ENCODE measurements around the gene RELA. TPM values are rescaled to one million over a fixed set of nuclear protein-coding genes. Genes with fewer than 3 reads are reported as not detected.

Gene RELA
- polyA plus RNA-seq, 3 donors = 42.6 to 47.1 (median 44.2) TPM

GRCh38 chr11:65636108-65637031 is 26.3 kb downstream of the RELA start:
- no peak for DNase-seq (ENCODE audit: low read depth in 3 of 3, low spot score in 2 of 3)

GRCh38 chr11:65634905-65635731 is 27.6 kb downstream of the RELA start:
- DNase-seq (ENCODE audit: low read depth in 3 of 3, low spot score in 2 of 3) = no peak

GRCh38 chr11:65634440-65634839 is 28.3 kb downstream of the RELA start:
- no peak for DNase-seq (ENCODE audit: low read depth in 3 of 3, low spot score in 2 of 3)

GRCh38 chr11:65634109-65634436 is 28.6 kb downstream of the RELA start:
- no peak for DNase-seq (ENCODE audit: low read depth in 3 of 3, low spot score in 2 of 3)

GRCh38 chr11:65633390-65634108 is 29.2 kb downstream of the RELA start:
- DNase-seq (ENCODE audit: low read depth in 3 of 3, low spot score in 2 of 3) = no peak

GRCh38 chr11:65630215-65630614 is 32.5 kb downstream of the RELA start:
- DNase-seq (ENCODE audit: low read depth in 3 of 3, low spot score in 2 of 3) = no peak

GRCh38 chr11:65629579-65629978 is 33.1 kb downstream of the RELA start:
- DNase-seq (ENCODE audit: low read depth in 3 of 3, low spot score in 2 of 3) = no peak

- no peak for DNase-seq (ENCODE audit: low read depth in 3 of 3, low spot score in 2 of 3)
Observed at GRCh38 chr11:65627202-65627601, 35.5 kb downstream of the RELA start.

GRCh38 chr11:65625628-65626342 is 36.9 kb downstream of the RELA start:
- DNase-seq (ENCODE audit: low read depth in 3 of 3, low spot score in 2 of 3) = no peak

- DNase-seq (ENCODE audit: low read depth in 3 of 3, low spot score in 2 of 3) = no peak
Observed at GRCh38 chr11:65624931-65625627, 37.6 kb downstream of the RELA start.

GRCh38 chr11:65623852-65624616 is 38.7 kb downstream of the RELA start:
- DNase-seq (ENCODE audit: low read depth in 3 of 3, low spot score in 2 of 3) = no peak

GRCh38 chr11:65623177-65623576 is 39.5 kb downstream of the RELA start:
- DNase-seq (ENCODE audit: low read depth in 3 of 3, low spot score in 2 of 3) = no peak

GRCh38 chr11:65622011-65622410 is 40.7 kb downstream of the RELA start:
- no peak for DNase-seq (ENCODE audit: low read depth in 3 of 3, low spot score in 2 of 3)

- no peak for DNase-seq (ENCODE audit: low read depth in 3 of 3, low spot score in 2 of 3)
Observed at GRCh38 chr11:65621460-65621859, 41.3 kb downstream of the RELA start.

- DNase-seq (ENCODE audit: low read depth in 3 of 3, low spot score in 2 of 3) = no peak
Observed at GRCh38 chr11:65620666-65621065, 42.0 kb downstream of the RELA start.

- DNase-seq (ENCODE audit: low read depth in 3 of 3, low spot score in 2 of 3) = no peak
Observed at GRCh38 chr11:65619281-65619928, 43.3 kb downstream of the RELA start.

- no peak for DNase-seq (ENCODE audit: low read depth in 3 of 3, low spot score in 2 of 3)
Observed at GRCh38 chr11:65618763-65619162, 44.0 kb downstream of the RELA start.

- no peak for DNase-seq (ENCODE audit: low read depth in 3 of 3, low spot score in 2 of 3)
Observed at GRCh38 chr11:65617990-65618751, 44.5 kb downstream of the RELA start.

Data from right renal cortex interstitium (tissue), 3 donors.